HG02981 (cell line): ENCODE measurements around the gene DHRS1.
A peak's percentile ranks its signal among the peaks of the same experiment; 100 is the strongest.

ENCODE experiments used
- ATAC-seq: cut with Tn5 transposase; IDR thresholded peaks from one replicate; pipeline ENCODE4 v1.9.1; 2021; ENCODE audit warnings: mild to moderate bottlenecking, moderate library complexity; ENCODE audit not compliant: unreplicated experiment

Gene DHRS1

GRCh38 chr14:24310646-24311604 is 11.3 kb upstream of the DHRS1 start, which contains the start of gene LTB4R:
Gene LTB4R (plus strand): TSS chr14:24311502. CDS start chr14:24315652, 4,150 bp downstream.
- ATAC-seq = peak; percentile 67

GRCh38 chr14:24310265-24310645 is 10.7 kb upstream of the DHRS1 start:
- no peak for ATAC-seq

GRCh38 chr14:24309538-24310264 is 10.1 kb upstream of the DHRS1 start, which contains the start of gene LTB4R2:
Gene LTB4R2 (plus strand): TSS chr14:24310140. CDS start chr14:24310665, 525 bp downstream.
- ATAC-seq = no peak

GRCh38 chr14:24308342-24309124 is 9.0 kb upstream of the DHRS1 start:
- no peak for ATAC-seq

- ATAC-seq = no peak
These were observed 8.2 kb upstream of the DHRS1 start, which contains the start of gene CIDEB for GRCh38 chr14:24307575-24308341. Gene CIDEB (minus strand): TSS chr14:24307977. CDS start chr14:24307858, 119 bp downstream.

- ATAC-seq = no peak
These were observed 7.6 kb upstream of the DHRS1 start for GRCh38 chr14:24307156-24307574.

GRCh38 chr14:24304019-24304387 is 4.4 kb upstream of the DHRS1 start:
- no peak for ATAC-seq

- ATAC-seq = no peak
These were observed 873 bp upstream of the DHRS1 start for GRCh38 chr14:24300326-24300980.

- ATAC-seq = no peak
These were observed 707 bp downstream of the DHRS1 start for GRCh38 chr14:24298892-24299254.

- ATAC-seq = peak; percentile 26
These were observed 2.2 kb downstream of the DHRS1 start for GRCh38 chr14:24297190-24297964.

- peak; percentile 50 for ATAC-seq
These were observed 3.0 kb downstream of the DHRS1 start for GRCh38 chr14:24296341-24297157.

- ATAC-seq = no peak
These were observed 6.1 kb downstream of the DHRS1 start for GRCh38 chr14:24293525-24293924.

GRCh38 chr14:24292118-24292807 is 7.3 kb downstream of the DHRS1 start:
- no peak for ATAC-seq

- no peak for ATAC-seq
These were observed 8.0 kb downstream of the DHRS1 start for GRCh38 chr14:24291446-24292117.

- ATAC-seq = no peak
These were observed 8.8 kb downstream of the DHRS1 start for GRCh38 chr14:24290746-24291145.

- ATAC-seq = peak; percentile 70
These were observed 9.8 kb downstream of the DHRS1 start for GRCh38 chr14:24289649-24290280.
